ENCODE measurements around the gene KIAA0040.

KIAA0040 gene

GRCh38 chr1:175192630-175193526 lies at the start of gene KIAA0040:
TSS of gene KIAA0040 (minus strand) at chr1:175192776. CDS start at chr1:175161013, 31,763 bp downstream.
- DNase-seq, result peak; percentile 55

GRCh38 chr1:175237389-175237788 lies 44.8 kb upstream of the KIAA0040 start:
- no peak for DNase-seq

- DNase-seq, result no peak
Measured at GRCh38 chr1:175234639-175235038, 42.1 kb upstream of the KIAA0040 start.

- DNase-seq, result no peak
Measured at GRCh38 chr1:175232335-175232734, 39.8 kb upstream of the KIAA0040 start.

GRCh38 chr1:175225805-175226129 lies 33.2 kb upstream of the KIAA0040 start:
- no peak for DNase-seq

- DNase-seq, result no peak
Measured at GRCh38 chr1:175222296-175222938, 29.8 kb upstream of the KIAA0040 start.

- no peak for DNase-seq
Measured at GRCh38 chr1:175221557-175222175, 29.1 kb upstream of the KIAA0040 start.

GRCh38 chr1:175220853-175221556 lies 28.4 kb upstream of the KIAA0040 start:
- DNase-seq, result no peak

GRCh38 chr1:175219774-175220173 lies 27.2 kb upstream of the KIAA0040 start:
- DNase-seq, result no peak

- DNase-seq, result no peak
Measured at GRCh38 chr1:175218786-175219434, 26.3 kb upstream of the KIAA0040 start.

- no peak for DNase-seq
Measured at GRCh38 chr1:175217721-175218531, 25.4 kb upstream of the KIAA0040 start.

GRCh38 chr1:175216444-175216843 lies 23.9 kb upstream of the KIAA0040 start:
- no peak for DNase-seq

- DNase-seq, result no peak
Measured at GRCh38 chr1:175211656-175212055, 19.1 kb upstream of the KIAA0040 start.

GRCh38 chr1:175210744-175211143 lies 18.2 kb upstream of the KIAA0040 start:
- no peak for DNase-seq

GRCh38 chr1:175209493-175209921 lies 16.9 kb upstream of the KIAA0040 start:
- no peak for DNase-seq

GRCh38 chr1:175208773-175209492 lies 16.4 kb upstream of the KIAA0040 start:
- DNase-seq, result no peak

- DNase-seq, result no peak
Measured at GRCh38 chr1:175207971-175208370, 15.4 kb upstream of the KIAA0040 start.

GRCh38 chr1:175206687-175207086 lies 14.1 kb upstream of the KIAA0040 start:
- no peak for DNase-seq

- DNase-seq, result no peak
Measured at GRCh38 chr1:175204330-175204729, 11.8 kb upstream of the KIAA0040 start.

GRCh38 chr1:175203570-175204068 lies 11.0 kb upstream of the KIAA0040 start:
- DNase-seq, result no peak

Data from 8988T (cell line).